Smooth muscle cell (in vitro differentiated cells): ENCODE results near the gene SOWAHA. TPM values are rescaled to one million over a fixed set of nuclear protein-coding genes. Genes with fewer than 3 reads are reported as not detected.

Experiments used
- DNase-seq: peaks from one replicate; lab custom pipeline; 2025; ENCODE audit not compliant: unreplicated experiment; lab: John Stamatoyannopoulos, UW
- H2AFZ ChIP-seq: fragments of 200-600 bp; sonication (generic); 2 replicates; pipeline ENCODE4 v1.6.0; 2016; ENCODE audit warnings: antibody characterized with exemption, low read depth, mild to moderate bottlenecking
- H3F3A ChIP-seq: fragments of 200-600 bp; sonication (generic); 2 replicates; pipeline ENCODE4 v1.6.0; 2017; ENCODE audit warnings: antibody characterized with exemption, low read depth
- H3K27ac ChIP-seq: fragments of 200-600 bp; sonication (generic); 2 replicates; pipeline ENCODE4 v1.5.1; 2016; ENCODE audit warnings: low read depth, mild to moderate bottlenecking
- H3K27me3 ChIP-seq: fragments of 200-600 bp; sonication (generic); 2 replicates; pipeline ENCODE4 v1.6.1; 2016; ENCODE audit warnings: low read depth, mild to moderate bottlenecking
- H3K36me3 ChIP-seq: fragments of 200-600 bp; sonication (generic); 2 replicates; pipeline ENCODE4 v1.5.1; 2016; ENCODE audit warnings: low read depth
- H3K4me1 ChIP-seq: fragments of 200-600 bp; sonication (generic); 2 replicates; pipeline ENCODE4 v1.5.1; 2016; ENCODE audit warnings: low read depth
- H3K4me2 ChIP-seq: fragments of 200-600 bp; sonication (generic); 2 replicates; pipeline ENCODE4 v1.6.0; 2016; ENCODE audit warnings: mild to moderate bottlenecking
- H3K4me3 ChIP-seq: fragments of 200-600 bp; sonication (generic); 2 replicates; pipeline ENCODE4 v1.5.1; 2016; ENCODE audit warnings: mild to moderate bottlenecking
- H3K79me2 ChIP-seq: fragments of 200-600 bp; sonication (generic); 2 replicates; pipeline ENCODE4 v1.6.0; 2016; ENCODE audit warnings: low read depth, mild to moderate bottlenecking
- H3K9ac ChIP-seq: fragments of 200-600 bp; sonication (generic); 2 replicates; pipeline ENCODE4 v1.6.0; 2016; ENCODE audit warnings: low read depth
- H3K9me3 ChIP-seq: fragments of 200-600 bp; sonication (generic); replicated peaks from 2 replicates; pipeline ENCODE4 v1.5.1; 2016; ENCODE audit warnings: low read depth
- H4K20me1 ChIP-seq: fragments of 200-600 bp; sonication (generic); 2 replicates; pipeline ENCODE4 v1.6.0; 2016; ENCODE audit warnings: low read depth
- CTCF ChIP-seq: fragments of 200-600 bp; sonication (generic); IDR thresholded peaks from 2 replicates; pipeline ENCODE4 v1.5.1; 2017; ENCODE audit warnings: borderline replicate concordance, mild to moderate bottlenecking, antibody characterized with exemption; ENCODE audit not compliant: insufficient read depth, poor library complexity, severe bottlenecking
- WGBS: methylation state at CpG from one replicate; pipeline ENCODE4 v1.1.7; 2016; ENCODE audit warnings: low lambda C conversion rate; 5-methylcytosine and 5-hydroxymethylcytosine counted together
- polyA plus RNA-seq: library from polyadenylated mRNA; unstranded; fragments of >200 nt; fragmentation: Nextera tagmentation; extraction: Ambion mirVana; gene quantifications from 2 replicates; pipeline ENCODE4 v1.2.1, GENCODE V29; 2016
- total RNA-seq: library from RNA; depleted of rRNA; stranded (reverse); fragments of >200 nt; gene quantifications from 2 replicates; pipeline ENCODE4 v1.2.3, GENCODE V29; 2014

The SOWAHA gene
- total and polyA plus RNA-seq, 2 experiments from 2014 or later, result 0.43 to 1.5 TPM

- Histone ChIP-seq H3K4me3 (no peak overlapping the region), H2AFZ (no peak overlapping the region), H3K4me1 (peaks cover under 1% of the 10 kb centered on the region), H4K20me1 (no peaks in the 10 kb centered on the region), H3K27ac (no peak overlapping the region), H3K79me2 (no peaks in the 10 kb centered on the region), H3K4me2 (no peak overlapping the region), H3K36me3 (no peaks in the 10 kb centered on the region), H3K9me3 (no peaks in the 10 kb centered on the region), H3F3A (no peaks in the 10 kb centered on the region), H3K27me3 (no peaks in the 10 kb centered on the region), H3K9ac (no peak overlapping the region)
- DNase-seq, result no peak
- 97% methylated on average over 3 of the region's 3 CpGs for WGBS
- TF ChIP-seq CTCF, result no peak
Measured at GRCh38 chr5:132834057-132834456, 21.0 kb downstream of the SOWAHA start.

- no peaks in the 10 kb centered on the region for H3K36me3 ChIP-seq
Measured at GRCh38 chr5:132836852-132837251, 23.8 kb downstream of the SOWAHA start.

DNA sequence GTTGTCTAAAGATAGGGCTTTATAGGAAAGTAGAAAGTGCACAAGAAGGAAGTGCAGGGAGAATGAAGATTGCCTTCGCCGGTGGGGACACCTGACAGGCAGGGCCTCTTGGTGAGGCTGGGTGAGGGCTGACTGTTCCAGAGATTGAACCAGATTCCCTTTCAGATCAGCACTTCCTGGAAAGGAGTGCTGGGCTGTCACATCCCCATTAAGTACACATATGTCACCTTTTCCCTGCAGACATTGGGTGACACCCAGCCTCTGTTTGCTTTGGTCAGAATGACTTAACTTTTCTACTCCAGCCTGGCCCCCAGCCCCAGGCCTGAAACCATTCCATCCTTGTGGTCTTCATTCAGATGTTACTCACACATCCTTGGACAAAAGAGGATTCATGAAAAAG, 24.8 kb downstream of the SOWAHA start:
- Histone ChIP-seq H3K4me3 (no peak overlapping the region), H3K27me3 (no peaks in the 10 kb centered on the region), H3K79me2 (no peaks in the 10 kb centered on the region), H3K27ac (no peak overlapping the region), H2AFZ (no peak overlapping the region), H3F3A (no peaks in the 10 kb centered on the region), H3K9me3 (no peaks in the 10 kb centered on the region), H3K36me3 (no peaks in the 10 kb centered on the region), H3K4me1 (peaks cover 12% of the 10 kb centered on the region), H4K20me1 (no peaks in the 10 kb centered on the region), H3K9ac (no peak overlapping the region), H3K4me2 (no peak overlapping the region)
- no peak for TF ChIP-seq CTCF
- 91% methylated on average over 2 of the region's 2 CpGs for WGBS
- no peak for DNase-seq

More at GRCh38 chr5:132836852-132837251, 23.8 kb downstream of the SOWAHA start:
- H3K4me1 ChIP-seq, result peaks cover 12% of the 10 kb centered on the region
- H2AFZ ChIP-seq, result no peak overlapping the region
- no peak for DNase-seq
- H4K20me1 ChIP-seq, result no peaks in the 10 kb centered on the region
- no peak overlapping the region for H3K9ac ChIP-seq
- WGBS, result 87% methylated on average over 1 of the region's 1 CpG
- H3K4me3 ChIP-seq, result no peak overlapping the region
- no peak overlapping the region for H3K27ac ChIP-seq
- H3F3A ChIP-seq, result no peaks in the 10 kb centered on the region
- no peaks in the 10 kb centered on the region for H3K9me3 ChIP-seq
- no peak for TF ChIP-seq CTCF
- no peak overlapping the region for H3K4me2 ChIP-seq
- no peaks in the 10 kb centered on the region for H3K27me3 ChIP-seq
- no peaks in the 10 kb centered on the region for H3K79me2 ChIP-seq

DNA sequence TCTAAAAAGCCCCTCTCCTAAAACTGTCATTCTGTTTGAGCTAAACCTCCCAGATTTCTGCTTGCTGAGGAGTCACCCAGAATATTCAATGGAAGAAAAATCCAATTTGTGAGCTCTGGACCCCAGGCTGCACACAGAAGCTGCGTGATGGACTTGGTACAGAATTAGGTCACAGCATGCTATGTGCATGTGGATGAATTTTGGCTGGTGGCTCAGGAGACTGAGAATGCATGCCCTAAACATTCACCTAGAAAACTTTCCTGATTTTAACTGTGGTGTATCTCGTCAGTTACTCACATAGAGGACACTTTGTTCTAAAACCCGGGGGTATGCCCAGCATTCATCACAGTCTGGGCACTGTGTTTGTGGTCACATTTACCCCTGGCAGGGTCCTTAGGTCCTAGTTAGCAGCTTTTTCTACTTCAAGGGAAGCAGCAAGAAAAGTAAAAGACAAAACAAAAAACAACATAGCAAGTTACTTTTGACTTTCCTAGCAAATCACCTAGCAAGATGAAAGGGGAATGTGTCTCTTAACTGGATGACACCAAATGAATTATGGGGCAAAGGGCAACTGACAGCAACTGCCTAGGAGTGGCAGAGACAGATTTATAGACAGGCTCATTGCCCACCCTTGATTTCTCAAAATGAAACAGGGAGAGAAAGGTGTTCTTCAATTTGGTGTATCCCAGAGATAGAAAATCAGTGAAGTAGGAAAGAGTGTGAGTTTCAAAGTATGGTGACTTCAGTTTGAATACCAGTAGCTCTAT, 25.6 kb downstream of the SOWAHA start:
- 62% methylated on average over 3 of the region's 3 CpGs for WGBS
- no peak overlapping the region for H2AFZ ChIP-seq
- DNase-seq, result no peak

More for the DNA sequence above, 25.6 kb downstream of the SOWAHA start:
- no peak for TF ChIP-seq CTCF
- H3K36me3 ChIP-seq, result no peaks in the 10 kb centered on the region
- H4K20me1 ChIP-seq, result no peaks in the 10 kb centered on the region
- H3K79me2 ChIP-seq, result no peaks in the 10 kb centered on the region
- no peaks in the 10 kb centered on the region for H3F3A ChIP-seq
- H3K4me1 ChIP-seq, result peaks cover 12% of the 10 kb centered on the region
- H3K4me2 ChIP-seq, result no peak overlapping the region
- H3K9ac ChIP-seq, result no peak overlapping the region
- no peaks in the 10 kb centered on the region for H3K27me3 ChIP-seq
- H3K9me3 ChIP-seq, result no peaks in the 10 kb centered on the region
- H3K27ac ChIP-seq, result no peak overlapping the region
- no peak overlapping the region for H3K4me3 ChIP-seq
